ENCODE data around the gene UGCG. TPM values are rescaled to one million over a fixed set of nuclear protein-coding genes. Genes with fewer than 3 reads are reported as not detected.
"Not testable (repeated sequence)": the region's sequence is repeated elsewhere in the genome, so short reads cannot be mapped to it uniquely, and the experiment has no call there.

The UGCG gene
- total RNA-seq, 2 experiments from 2014 or later: 28.9 to 29.8 TPM

DNA sequence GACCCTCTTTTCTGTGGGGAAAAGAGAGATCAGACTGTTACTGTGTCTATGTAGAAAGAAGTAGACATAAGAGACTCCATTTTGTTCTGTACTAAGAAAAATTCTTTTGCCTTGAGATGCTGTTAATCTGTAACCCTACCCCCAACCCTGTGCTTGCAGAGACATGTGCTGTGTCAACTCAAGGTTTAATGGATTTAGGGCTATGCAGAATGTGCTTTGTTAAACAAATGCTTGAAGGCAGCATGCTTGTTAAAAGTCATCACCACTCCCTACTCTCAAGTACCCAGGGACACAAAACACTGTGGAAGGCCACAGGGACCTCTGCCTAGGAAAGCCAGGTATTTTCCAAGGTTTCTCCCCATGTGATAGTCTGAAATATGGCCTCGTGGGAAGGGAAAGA, 21.3 kb upstream of the UGCG start:
- not testable (repeated sequence) for H3K27ac Mint-ChIP-seq, DNase-seq, H3K4me3 Mint-ChIP-seq, H3K27me3 Mint-ChIP-seq, H3K36me3 Mint-ChIP-seq, H3K9me3 Mint-ChIP-seq
- peaks cover 11% of the 10 kb centered on the region for H3K4me1 Mint-ChIP-seq

DNA sequence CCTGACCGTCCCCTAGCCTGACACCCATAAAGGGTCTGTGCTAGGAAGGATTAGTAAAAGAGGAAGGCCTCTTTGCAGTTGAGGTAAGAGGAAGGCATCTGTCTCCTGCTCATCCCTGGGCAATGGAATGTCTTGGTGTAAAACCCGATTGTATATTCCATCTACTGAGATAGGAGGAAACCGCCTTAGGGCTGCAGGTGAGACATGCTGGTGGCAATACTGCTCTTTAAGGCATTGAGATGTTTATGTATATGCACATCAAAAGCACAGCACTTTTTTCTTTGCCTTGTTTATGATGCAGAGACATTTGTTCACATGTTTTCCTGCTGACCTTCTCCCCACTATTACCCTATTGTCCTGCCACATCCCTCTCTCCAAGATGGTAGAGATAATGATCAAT, 20.9 kb upstream of the UGCG start:
- not testable (repeated sequence) for H3K4me1 Mint-ChIP-seq, H3K4me3 Mint-ChIP-seq, H3K9me3 Mint-ChIP-seq, H3K36me3 Mint-ChIP-seq, H3K27me3 Mint-ChIP-seq, DNase-seq, H3K27ac Mint-ChIP-seq

DNA sequence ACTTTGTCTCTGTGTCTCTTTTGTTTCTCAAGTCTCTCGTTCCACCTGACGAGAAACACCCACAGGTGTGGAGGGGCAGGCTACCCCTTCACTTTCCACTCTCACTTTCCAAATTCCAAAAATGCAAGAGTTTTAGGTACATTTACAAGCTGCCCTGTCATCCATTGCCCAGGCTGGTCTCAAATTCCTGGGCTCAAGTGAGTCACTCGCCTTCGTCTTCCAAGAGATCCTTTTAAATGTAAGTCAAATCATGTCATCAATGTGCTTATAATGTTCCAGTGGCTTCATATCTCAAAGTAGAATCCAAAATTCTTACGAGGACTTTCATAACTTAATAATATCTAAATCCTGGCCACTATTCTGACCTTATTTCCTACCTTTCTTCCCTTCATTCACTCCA, 20.4 kb upstream of the UGCG start:
- Mint-ChIP-seq H3K36me3 (no peaks in the 10 kb centered on the region), H3K27me3 (peaks cover 4% of the 10 kb centered on the region), H3K27ac (no peak overlapping the region), H3K4me3 (no peak overlapping the region), H3K4me1 (peaks cover 5% of the 10 kb centered on the region), H3K9me3 (peaks cover 4% of the 10 kb centered on the region)
- no peak for DNase-seq

DNA sequence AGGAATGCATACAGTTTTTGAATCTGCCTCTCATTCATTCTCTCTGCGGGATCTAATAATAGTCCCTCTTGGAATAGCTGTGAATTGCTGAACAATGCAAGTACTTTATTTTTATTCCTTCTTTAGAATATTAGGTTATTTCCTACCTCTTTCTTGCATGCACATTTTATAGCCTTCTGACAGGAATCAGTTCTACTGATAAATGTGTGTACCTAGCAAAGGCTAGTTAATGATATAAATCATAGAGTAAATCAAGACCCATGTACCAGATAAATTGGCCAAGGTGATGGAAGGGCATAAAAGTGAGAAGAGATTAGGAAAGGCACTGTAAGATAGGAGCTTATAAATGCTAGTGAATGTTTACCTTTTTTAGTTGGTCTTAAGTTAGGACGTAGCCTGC, 19.2 kb upstream of the UGCG start:
- H3K27me3 Mint-ChIP-seq: peaks cover 4% of the 10 kb centered on the region
- H3K9me3 Mint-ChIP-seq: peaks cover 8% of the 10 kb centered on the region
- H3K27ac Mint-ChIP-seq: no peak overlapping the region
- H3K4me1 Mint-ChIP-seq: no peaks in the 10 kb centered on the region
- DNase-seq: no peak
- no peak overlapping the region for H3K4me3 Mint-ChIP-seq
- no peaks in the 10 kb centered on the region for H3K36me3 Mint-ChIP-seq

DNA sequence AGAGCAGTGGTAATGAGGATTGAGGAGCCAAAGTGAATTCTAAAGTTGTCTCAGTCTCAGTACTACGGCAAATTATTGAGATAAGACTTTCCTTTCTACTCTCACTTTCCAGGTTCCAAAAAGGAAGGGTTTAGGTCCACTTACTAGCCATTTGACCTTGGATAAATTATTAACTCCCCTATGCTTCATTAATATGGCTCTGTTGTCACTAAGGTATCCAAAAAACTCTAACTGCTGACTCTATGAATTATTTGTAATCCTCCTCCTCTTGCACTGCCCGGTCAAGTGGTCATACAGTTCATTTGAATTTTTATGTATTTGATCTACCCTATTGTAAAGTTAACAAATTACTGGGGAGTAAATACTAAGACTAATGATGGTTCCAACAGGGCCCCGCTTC, 17.7 kb upstream of the UGCG start:
- no peaks in the 10 kb centered on the region for H3K4me1 Mint-ChIP-seq
- no peak overlapping the region for H3K4me3 Mint-ChIP-seq
- no peaks in the 10 kb centered on the region for H3K36me3 Mint-ChIP-seq
- H3K27me3 Mint-ChIP-seq: no peaks in the 10 kb centered on the region
- H3K27ac Mint-ChIP-seq: no peak overlapping the region
- H3K9me3 Mint-ChIP-seq: peaks cover 8% of the 10 kb centered on the region
- DNase-seq: no peak

DNA sequence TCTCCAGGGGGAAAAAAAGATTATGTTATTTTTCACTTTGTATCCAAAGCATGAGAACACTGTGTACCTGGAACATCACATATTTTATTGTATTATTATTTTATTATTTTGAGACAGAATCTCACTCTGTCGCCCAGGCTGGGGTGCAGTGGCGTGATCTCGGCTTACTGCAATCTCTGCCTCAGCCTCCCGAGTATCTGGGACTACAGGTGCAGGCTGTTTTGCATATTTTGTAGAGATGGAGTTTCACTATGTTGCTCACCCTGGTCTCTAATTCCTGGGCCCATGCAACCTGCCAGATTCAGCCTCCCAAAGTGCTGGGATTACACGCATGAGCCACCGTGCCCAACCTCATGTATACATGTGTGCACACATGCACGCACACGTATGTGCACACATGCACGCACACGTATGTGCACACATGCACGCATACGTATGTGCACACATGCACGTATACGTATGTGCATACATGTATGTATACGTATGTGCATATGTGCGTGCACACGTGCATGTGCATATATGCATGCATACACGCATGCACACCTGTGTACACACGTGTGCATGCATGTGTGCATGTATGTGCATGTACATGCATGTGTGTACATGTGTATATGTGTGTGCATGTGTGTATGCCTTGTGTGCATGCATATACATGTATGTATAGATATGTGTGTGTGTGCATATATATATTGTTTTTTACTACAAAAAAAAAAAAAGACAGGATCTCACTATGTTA, 9.5 kb upstream of the UGCG start:
- no peak overlapping the region for H3K4me3 Mint-ChIP-seq
- no peaks in the 10 kb centered on the region for H3K9me3 Mint-ChIP-seq
- H3K27ac Mint-ChIP-seq: no peak overlapping the region
- no peaks in the 10 kb centered on the region for H3K27me3 Mint-ChIP-seq
- DNase-seq: no peak
- peaks cover 6% of the 10 kb centered on the region for H3K4me1 Mint-ChIP-seq
- H3K36me3 Mint-ChIP-seq: no peaks in the 10 kb centered on the region

DNA sequence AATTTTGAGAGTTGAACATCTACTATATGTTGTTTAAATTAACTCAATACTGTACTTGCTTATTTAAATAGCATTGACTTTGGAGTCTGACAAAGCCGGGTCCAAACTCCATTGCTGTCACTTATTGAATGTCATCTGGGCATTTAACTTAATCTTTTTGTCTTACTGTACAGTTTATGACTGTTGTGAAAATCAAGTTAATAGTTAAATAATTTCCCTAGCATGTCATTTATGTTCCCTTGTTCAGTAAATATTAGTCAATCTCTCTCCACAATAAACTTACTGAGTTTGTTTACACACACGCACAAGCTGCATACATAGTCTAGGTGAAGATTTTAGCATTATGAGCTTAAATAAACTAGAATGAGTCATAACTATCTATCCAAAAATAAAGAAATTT, 6.3 kb upstream of the UGCG start:
- no peaks in the 10 kb centered on the region for H3K9me3 Mint-ChIP-seq
- no peak overlapping the region for H3K4me3 Mint-ChIP-seq
- H3K36me3 Mint-ChIP-seq: no peaks in the 10 kb centered on the region
- H3K27me3 Mint-ChIP-seq: no peaks in the 10 kb centered on the region
- H3K4me1 Mint-ChIP-seq: peaks cover 14% of the 10 kb centered on the region
- DNase-seq: no peak
- no peak overlapping the region for H3K27ac Mint-ChIP-seq

DNA sequence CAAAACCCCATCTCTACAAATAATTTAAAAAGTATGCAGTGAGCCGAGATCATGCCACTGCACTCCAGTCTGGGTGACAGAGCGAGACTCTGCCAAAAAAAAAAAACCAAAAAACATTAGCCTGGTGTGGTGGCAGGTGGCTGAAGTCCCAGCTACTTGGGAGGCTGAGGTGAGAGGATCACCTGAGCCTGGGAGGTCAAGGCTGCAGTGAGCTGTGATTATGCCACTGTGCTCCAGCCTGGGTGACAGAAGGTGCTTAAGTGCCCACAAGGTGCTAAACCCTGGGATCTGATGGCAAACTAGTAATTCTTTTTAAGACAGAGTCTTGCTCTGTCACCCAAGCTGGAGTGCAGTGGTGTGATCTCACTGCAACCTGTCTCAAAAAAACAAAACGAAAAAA, 5.7 kb upstream of the UGCG start:
- not testable (repeated sequence) for DNase-seq, H3K9me3 Mint-ChIP-seq, H3K36me3 Mint-ChIP-seq, H3K27ac Mint-ChIP-seq, H3K27me3 Mint-ChIP-seq, H3K4me3 Mint-ChIP-seq
- H3K4me1 Mint-ChIP-seq: peaks cover 14% of the 10 kb centered on the region

DNA sequence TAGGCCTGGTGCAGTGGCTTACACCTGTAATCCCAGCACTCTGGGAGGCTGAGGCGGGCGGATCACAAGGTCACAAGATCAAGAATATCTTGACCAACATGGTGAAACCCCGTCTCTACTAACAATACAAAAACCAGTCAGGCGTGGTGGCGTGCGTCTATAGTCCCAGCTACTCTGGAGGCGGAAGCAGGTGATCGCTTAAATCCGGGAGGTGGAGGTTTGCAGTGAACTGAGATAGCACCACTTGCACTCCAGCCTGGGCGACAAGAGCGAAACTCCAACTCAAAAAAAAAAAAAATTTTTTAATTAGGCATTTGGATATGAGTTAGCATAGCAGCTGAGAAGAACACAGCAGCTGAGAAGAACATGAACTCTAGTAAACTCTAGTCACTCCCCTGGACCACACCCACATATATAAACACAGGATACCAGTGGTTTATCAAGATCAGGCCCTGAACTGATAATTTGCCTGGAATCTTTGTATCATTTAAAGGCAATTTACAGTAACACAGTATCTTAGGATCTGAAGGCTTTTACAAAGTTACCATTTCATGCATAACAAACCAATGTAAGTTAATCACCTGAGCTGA, 4.6 kb upstream of the UGCG start:
- DNase-seq: no peak
- no peak overlapping the region for H3K27ac Mint-ChIP-seq

DNA sequence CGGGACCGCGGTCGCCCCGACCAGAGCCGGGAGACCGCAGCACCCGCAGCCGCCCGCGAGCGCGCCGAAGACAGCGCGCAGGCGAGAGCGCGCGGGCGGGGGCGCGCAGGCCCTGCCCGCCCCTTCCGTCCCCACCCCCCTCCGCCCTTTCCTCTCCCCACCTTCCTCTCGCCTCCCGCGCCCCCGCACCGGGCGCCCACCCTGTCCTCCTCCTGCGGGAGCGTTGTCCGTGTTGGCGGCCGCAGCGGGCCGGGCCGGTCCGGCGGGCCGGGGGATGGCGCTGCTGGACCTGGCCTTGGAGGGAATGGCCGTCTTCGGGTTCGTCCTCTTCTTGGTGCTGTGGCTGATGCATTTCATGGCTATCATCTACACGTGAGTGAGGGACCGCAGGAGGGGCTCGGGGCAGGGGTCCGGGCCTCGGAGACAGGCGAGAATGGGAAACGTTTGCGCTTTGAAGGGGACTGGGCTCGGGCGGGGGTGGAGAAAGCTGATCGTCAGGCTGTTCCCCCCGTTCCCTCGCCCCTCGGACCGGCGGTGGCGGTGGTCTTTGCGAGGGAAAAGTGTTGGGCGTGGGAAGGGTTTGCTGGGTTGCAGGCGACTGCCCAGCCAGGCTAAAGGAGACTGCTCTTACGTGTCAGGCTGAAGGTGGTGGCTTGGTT, 457 bp downstream of the UGCG start:
- no peak overlapping the region for H3K4me3 Mint-ChIP-seq
- peaks cover 17% of the 10 kb centered on the region for H3K4me1 Mint-ChIP-seq
- H3K36me3 Mint-ChIP-seq: no peaks in the 10 kb centered on the region
- DNase-seq: peak; percentile 43
- no peak overlapping the region for H3K27ac Mint-ChIP-seq
- H3K9me3 Mint-ChIP-seq: no peaks in the 10 kb centered on the region
- no peaks in the 10 kb centered on the region for H3K27me3 Mint-ChIP-seq

More for the DNA sequence above, 4.6 kb upstream of the UGCG start:
- Mint-ChIP-seq H3K36me3 (no peaks in the 10 kb centered on the region), H3K4me1 (peaks cover 14% of the 10 kb centered on the region), H3K4me3 (no peak overlapping the region), H3K9me3 (no peaks in the 10 kb centered on the region), H3K27me3 (no peaks in the 10 kb centered on the region)

DNA sequence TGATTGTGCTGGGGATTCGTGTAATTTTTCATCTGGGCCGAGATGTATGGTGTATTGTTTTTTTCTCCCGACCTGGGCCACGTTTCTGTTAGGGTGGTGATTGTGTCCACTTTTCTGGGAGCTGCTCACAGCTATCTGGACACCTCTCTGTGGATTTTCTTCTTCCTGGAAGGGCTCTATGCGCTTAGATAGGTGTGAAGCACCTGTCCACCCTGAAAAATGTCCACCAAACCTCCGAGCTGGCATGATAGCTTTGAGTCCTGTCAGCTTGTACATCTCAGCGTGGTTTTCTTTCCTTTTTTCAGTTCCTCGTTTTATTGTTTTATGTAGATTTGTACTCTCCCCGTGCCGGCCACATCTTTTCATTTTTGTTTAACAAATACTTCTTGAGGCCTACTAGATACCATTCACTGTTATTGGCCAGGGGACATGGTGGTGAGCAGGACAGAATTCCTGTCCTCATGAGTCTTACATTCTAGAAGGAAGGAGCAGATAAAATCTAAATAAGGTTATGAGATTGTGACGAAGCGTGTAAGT, 1.1 kb downstream of the UGCG start:
- no peaks in the 10 kb centered on the region for H3K9me3 Mint-ChIP-seq
- DNase-seq: no peak
- peaks cover 11% of the 10 kb centered on the region for H3K4me1 Mint-ChIP-seq
- no peaks in the 10 kb centered on the region for H3K27me3 Mint-ChIP-seq
- H3K27ac Mint-ChIP-seq: no peak overlapping the region
- H3K4me3 Mint-ChIP-seq: no peak overlapping the region
- peaks cover under 1% of the 10 kb centered on the region for H3K36me3 Mint-ChIP-seq

DNA sequence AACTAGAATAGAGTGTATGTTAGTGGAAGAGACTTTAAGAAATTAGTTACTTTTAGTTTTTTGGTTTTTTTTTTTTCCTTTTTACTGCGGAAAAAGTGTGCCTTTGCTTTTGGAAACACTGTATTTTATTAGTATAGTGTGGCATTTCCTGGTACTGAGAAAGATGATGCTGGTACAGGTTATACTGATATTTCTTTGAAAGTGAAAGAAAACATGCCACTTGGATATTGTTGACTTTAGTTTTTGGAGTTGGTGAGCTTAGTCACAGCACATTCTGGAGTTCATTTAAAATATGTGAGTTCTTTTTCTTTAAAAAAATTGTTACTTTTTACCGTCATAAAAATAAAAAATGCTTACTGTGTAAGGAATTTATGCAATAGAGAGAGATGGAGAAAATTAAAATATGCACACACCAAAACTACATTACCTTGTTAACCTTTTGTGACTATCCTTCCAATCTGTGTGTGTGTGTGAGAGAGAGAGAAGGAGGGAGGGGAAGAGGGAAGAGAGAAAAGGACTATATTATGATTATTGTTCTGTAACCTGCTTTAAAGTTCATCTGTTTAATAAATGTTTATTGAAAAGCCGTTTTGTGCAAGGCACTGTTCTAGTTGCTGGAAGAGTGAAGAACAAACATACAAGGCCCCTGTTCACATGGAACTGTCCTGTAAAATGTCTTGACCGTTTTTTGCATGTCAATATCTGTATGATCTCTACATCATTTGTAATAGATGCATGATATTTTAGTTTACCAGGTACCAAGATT, 1.9 kb downstream of the UGCG start:
- Mint-ChIP-seq H3K27ac (no peak overlapping the region), H3K4me1 (peaks cover 13% of the 10 kb centered on the region), H3K4me3 (no peak overlapping the region), H3K36me3 (peaks cover 5% of the 10 kb centered on the region), H3K27me3 (no peaks in the 10 kb centered on the region), H3K9me3 (no peaks in the 10 kb centered on the region)
- no peak for DNase-seq

DNA sequence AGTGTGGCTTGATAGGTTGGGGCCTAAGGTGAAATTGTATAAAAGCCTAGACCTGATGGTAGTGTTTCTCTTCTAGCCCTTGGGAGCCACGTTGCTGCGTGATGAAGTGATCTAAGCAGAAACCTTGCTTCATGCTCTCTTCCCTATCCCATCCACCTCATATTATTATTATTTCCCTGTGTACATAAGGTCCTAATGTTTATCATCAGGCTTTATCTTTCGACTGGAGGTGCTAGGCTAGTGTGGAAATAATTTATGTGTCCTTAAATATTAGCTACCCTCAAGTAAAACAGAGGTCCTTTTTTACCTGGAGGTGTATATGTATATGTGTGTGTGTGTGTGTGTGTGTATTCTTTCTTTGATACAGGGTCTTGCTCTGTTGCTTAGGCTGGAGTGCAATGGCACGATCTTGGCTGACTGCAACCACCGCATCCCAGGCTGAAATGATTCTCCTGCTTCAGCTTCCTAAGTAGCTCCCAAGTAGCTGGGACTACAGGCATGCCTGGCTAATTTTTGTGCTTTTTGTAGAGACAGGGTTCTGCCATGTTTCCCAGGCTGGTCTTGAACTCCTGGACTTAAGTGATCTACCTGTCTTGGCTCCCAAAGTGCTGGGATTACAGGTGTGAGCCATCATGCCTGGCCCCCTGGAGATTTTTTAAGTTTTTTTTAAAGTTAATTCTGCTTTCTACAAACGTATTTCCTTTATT, 3.7 kb downstream of the UGCG start:
- Mint-ChIP-seq H3K4me3 (no peak overlapping the region), H3K36me3 (peaks cover 13% of the 10 kb centered on the region), H3K9me3 (no peaks in the 10 kb centered on the region)

DNA sequence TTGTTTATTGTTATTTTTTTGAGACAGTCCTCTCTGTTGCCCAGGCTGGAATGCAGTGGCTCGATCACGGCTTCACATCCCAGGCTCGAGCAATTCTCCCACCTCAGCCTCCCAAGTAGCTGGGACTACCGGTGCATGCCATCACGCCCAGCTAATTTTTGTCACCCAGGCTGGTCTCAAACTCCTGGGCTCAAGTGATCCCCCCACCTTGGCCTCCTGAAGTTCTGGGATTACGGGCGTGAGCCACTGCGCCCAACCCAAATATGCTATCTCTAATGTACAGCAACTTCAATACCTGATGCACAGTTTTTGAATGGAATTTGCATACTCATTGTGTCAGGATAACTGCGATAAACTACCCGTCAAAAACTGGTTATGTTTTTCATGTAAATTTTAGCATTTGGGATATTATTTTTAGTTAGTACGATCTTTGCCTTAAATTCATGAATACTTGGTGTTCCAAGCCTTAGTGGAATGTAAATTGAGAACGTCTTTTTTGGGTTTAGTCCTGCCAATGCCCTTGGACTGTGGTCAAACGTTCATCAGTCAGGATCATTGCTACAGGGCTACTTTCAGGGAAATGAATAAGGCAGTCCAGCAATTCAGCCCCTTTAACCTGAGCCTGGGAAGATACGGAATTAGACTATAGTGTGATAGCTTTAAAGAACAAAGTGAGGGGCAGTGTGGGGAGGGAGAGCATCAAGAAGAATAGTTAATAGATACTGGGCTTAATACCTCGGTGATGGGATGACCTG, 4.4 kb downstream of the UGCG start:
- peaks cover 15% of the 10 kb centered on the region for H3K36me3 Mint-ChIP-seq
- no peak overlapping the region for H3K4me3 Mint-ChIP-seq
- no peak overlapping the region for H3K27ac Mint-ChIP-seq
- H3K4me1 Mint-ChIP-seq: peaks cover 21% of the 10 kb centered on the region
- H3K27me3 Mint-ChIP-seq: no peaks in the 10 kb centered on the region
- DNase-seq: no peak
- H3K9me3 Mint-ChIP-seq: no peaks in the 10 kb centered on the region

More for the DNA sequence above, 3.7 kb downstream of the UGCG start:
- no peaks in the 10 kb centered on the region for H3K27me3 Mint-ChIP-seq
- no peak for DNase-seq
- H3K4me1 Mint-ChIP-seq: peaks cover 18% of the 10 kb centered on the region
- no peak overlapping the region for H3K27ac Mint-ChIP-seq
